ENCODE data around the gene CYP24A1. TPM values are rescaled to one million over a fixed set of nuclear protein-coding genes. Genes with fewer than 3 reads are reported as not detected.

The CYP24A1 gene
- total and polyA plus RNA-seq, 2 of the 13 experiments (the other 11 are each of a cell fraction or from before 2014, with no cell fraction given) = 9.4 to 32.7 TPM

DNA sequence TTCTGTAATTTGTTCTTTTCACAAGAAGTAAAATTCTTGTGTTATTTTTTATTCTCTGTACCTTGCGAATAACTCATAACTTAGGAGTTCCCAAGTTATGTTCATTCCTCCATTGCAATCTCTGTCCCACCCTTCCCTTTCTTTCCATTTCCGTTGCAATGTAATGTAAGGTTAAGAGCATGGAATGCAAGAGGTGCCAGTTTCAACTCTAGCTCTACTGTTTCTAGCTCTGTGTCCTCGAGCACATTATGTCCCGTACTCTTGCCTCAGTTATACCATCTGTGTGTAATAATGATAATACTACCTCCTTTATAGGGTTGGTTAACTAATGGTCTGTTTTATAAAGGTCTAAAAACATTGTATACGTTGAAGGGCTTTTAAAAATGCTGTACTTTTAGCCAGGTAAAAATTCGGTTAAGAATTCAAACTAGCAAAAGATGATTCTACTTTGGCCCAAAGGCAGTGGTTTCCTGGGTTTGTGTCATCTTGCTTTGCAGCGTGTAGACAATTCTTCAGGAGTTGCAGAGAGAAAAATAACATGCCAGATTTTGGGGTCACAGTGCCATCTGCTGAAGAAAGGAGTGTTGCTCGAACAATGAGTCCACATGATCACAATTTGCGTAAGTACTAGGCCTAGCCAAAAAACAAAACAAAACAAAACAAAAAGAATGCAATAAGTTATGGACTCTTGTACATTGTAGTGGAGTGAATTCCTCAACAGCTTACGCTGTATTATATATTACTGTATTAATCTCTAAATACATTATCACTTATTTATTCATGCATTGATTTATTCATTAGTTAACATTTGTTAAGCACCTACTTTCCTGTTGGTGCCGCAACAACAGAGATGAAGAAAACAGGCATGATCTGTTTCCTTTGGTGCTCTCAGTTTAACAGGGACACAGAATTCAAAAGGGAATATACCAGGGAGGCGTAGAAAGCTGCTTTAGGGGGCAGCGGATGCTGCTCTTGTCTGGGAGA is 24.1 kb upstream of the CYP24A1 start (continued):
- no peak for TF ChIP-seq ZNF281 (CRISPR knock-in tag; IDR thresholded peaks at IDR 0.05; ENCODE audit: borderline replicate concordance)
- peak; percentile 44; the same call in 1 of the 2 replicates for TF ChIP-seq FOXO1 (CRISPR knock-in tag; IDR thresholded peaks at IDR 0.05)
- peak; percentile 74 for TF ChIP-seq GATAD2A (CRISPR knock-in tag; IDR thresholded peaks at IDR 0.05)
- no peak for TF ChIP-seq ATF7 (IDR thresholded peaks at IDR 0.05)
- TF ChIP-seq ATF7 (CRISPR knock-in tag; IDR thresholded peaks at IDR 0.05) = no peak
- 0 out of 2 replicates have a peak, but pooled peaks have one; percentile 55 for TF ChIP-seq ZSCAN29 (CRISPR knock-in tag; conservative IDR thresholded peaks at IDR 0.05)
- 0 out of 2 replicates have a peak, but pooled peaks have one; percentile 22 for TF ChIP-seq ZSCAN31 (CRISPR knock-in tag; IDR thresholded peaks at IDR 0.05; ENCODE audit: low read depth)
- TF ChIP-seq ZBTB33 (CRISPR knock-in tag; IDR thresholded peaks at IDR 0.05) = peak; percentile 75; the same call in 1 of the 2 replicates
- TF ChIP-seq, protein P1, sequence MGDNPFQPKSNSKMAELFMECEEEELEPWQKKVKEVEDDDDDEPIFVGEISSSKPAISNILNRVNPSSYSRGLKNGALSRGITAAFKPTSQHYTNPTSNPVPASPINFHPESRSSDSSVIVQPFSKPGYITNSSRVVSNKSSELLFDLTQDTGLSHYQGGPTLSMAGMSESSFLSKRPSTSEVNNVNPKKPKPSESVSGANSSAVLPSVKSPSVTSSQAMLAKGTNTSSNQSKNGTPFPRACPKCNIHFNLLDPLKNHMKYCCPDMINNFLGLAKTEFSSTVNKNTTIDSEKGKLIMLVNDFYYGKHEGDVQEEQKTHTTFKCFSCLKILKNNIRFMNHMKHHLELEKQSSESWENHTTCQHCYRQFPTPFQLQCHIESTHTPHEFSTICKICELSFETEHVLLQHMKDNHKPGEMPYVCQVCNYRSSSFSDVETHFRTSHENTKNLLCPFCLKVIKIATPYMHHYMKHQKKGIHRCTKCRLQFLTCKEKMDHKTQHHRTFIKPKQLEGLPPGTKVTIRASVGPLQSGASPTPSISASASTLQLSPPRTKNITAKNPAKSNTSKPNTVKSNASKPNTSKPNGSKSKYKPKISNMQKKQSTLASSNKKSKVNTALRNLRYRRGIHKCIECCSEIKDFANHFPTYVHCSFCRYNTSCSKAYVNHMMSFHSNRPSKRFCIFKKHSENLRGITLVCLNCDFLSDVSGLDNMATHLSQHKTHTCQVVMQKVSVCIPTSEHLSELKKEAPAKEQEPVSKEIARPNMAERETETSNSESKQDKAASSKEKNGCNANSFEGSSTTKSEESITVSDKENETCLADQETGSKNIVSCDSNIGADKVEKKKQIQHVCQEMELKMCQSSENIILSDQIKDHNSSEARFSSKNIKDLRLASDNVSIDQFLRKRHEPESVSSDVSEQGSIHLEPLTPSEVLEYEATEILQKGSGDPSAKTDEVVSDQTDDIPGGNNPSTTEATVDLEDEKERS (CRISPR knock-in tag; IDR thresholded peaks at IDR 0.05) = no peak
- TF ChIP-seq CSRNP1 (CRISPR knock-in tag; IDR thresholded peaks at IDR 0.05) = no peak
- TF ChIP-seq CREB1 (IDR thresholded peaks at IDR 0.05) = no peak
- peak; percentile 51 for TF ChIP-seq CREB1 (CRISPR knock-in tag; IDR thresholded peaks at IDR 0.05)
- TF ChIP-seq SMAD9 (CRISPR knock-in tag; IDR thresholded peaks at IDR 0.05) = no peak
- no peak for TF ChIP-seq FOXK2 (IDR thresholded peaks at IDR 0.05)
- no peak for TF ChIP-seq JUND (CRISPR knock-in tag; IDR thresholded peaks at IDR 0.05)
- no peak for TF ChIP-seq ETV6 (CRISPR knock-in tag; conservative IDR thresholded peaks at IDR 0.05)
- no peak for TF ChIP-seq HNF4G (IDR thresholded peaks at IDR 0.05; ENCODE audit: borderline replicate concordance, low read depth, low read length)
- TF ChIP-seq HNF4G (CRISPR knock-in tag; IDR thresholded peaks at IDR 0.05; ENCODE audit: borderline replicate concordance, low read depth) = no peak
- TF ChIP-seq TGIF2 (CRISPR knock-in tag; IDR thresholded peaks at IDR 0.05) = peak; percentile 72
